Liver (tissue), 9 donors: ENCODE data around the gene ADAMTS20. TPM values are rescaled to one million over a fixed set of nuclear protein-coding genes. Genes with fewer than 3 reads are reported as not detected.

ENCODE experiments used
- DNase-seq: peaks from one replicate; pipeline ENCODE4 v3.0.0-alpha.2; 2017; ENCODE audit warnings: low spot score
- H3K27ac ChIP-seq, 2 donors: one replicate each; pipeline ENCODE4 v1.7.0; 2013; ENCODE audit warnings: inconsistent platforms in 2 of 2, low read length in 2 of 2, control low read depth in 1 of 2, low read depth in 1 of 2, mild to moderate bottlenecking in 1 of 2
- H3K27me3 ChIP-seq, 4 donors: one replicate each; pipeline versions ENCODE4 v1.6.1 to v1.7.0; 2013; ENCODE audit warnings: low read length in 3 of 4, inconsistent platforms in 1 of 4, mild to moderate bottlenecking in 1 of 4, moderate library complexity in 1 of 4; ENCODE audit not compliant: control insufficient read depth in 4 of 4, insufficient read depth in 4 of 4
- H3K36me3 ChIP-seq, 4 donors: one replicate each; pipeline versions ENCODE4 v1.6.1 to v1.7.0; 2013; ENCODE audit warnings: low read length in 3 of 4, mild to moderate bottlenecking in 3 of 4, low read depth in 1 of 4, moderate library complexity in 1 of 4; ENCODE audit not compliant: control insufficient read depth in 4 of 4, insufficient read depth in 3 of 4
- H3K4me1 ChIP-seq, 4 donors: one replicate each; pipeline versions ENCODE4 v1.6.1 to v1.7.0; 2013; ENCODE audit warnings: low read length in 3 of 4, mild to moderate bottlenecking in 3 of 4, moderate library complexity in 1 of 4; ENCODE audit not compliant: control insufficient read depth in 4 of 4, insufficient read depth in 4 of 4
- H3K4me3 ChIP-seq, 3 donors: one replicate each; pipeline versions ENCODE4 v1.6.1 to v1.7.0; 2013; ENCODE audit warnings: low read length in 3 of 3, control low read depth in 1 of 3, low read depth in 1 of 3, mild to moderate bottlenecking in 1 of 3
- H3K9ac ChIP-seq, 2 donors: one replicate each; pipeline ENCODE4 v1.7.0; 2013; ENCODE audit warnings: low read length in 2 of 2, mild to moderate bottlenecking in 2 of 2, moderate library complexity in 2 of 2, control low read depth in 1 of 2, low read depth in 1 of 2
- H3K9me3 ChIP-seq, 4 donors: one replicate each; pipeline versions ENCODE4 v1.6.1 to v1.7.0; 2013; ENCODE audit warnings: low read length in 3 of 4; ENCODE audit not compliant: control insufficient read depth in 4 of 4
- EGR1 ChIP-seq, 2 donors: IDR thresholded peaks; 2 replicates each; pipeline ENCODE4 v1.6.1; 2016 to 2018; ENCODE audit warnings: antibody characterized with exemption in 2 of 2, low read depth in 2 of 2
- FOXA1 ChIP-seq: IDR thresholded peaks from 2 replicates; pipeline ENCODE4 v1.6.1; 2016; ENCODE audit warnings: antibody characterized with exemption
- FOXA2 ChIP-seq: IDR thresholded peaks from 2 replicates; pipeline ENCODE4 v1.6.1; 2016; ENCODE audit warnings: antibody characterized with exemption
- GABPA ChIP-seq, 2 donors: IDR thresholded peaks in 1 of 2; conservative IDR thresholded peaks in 1 of 2; 2 replicates each; pipeline ENCODE4 v1.6.1; 2016; ENCODE audit warnings: antibody characterized with exemption in 2 of 2, mild to moderate bottlenecking in 1 of 2, moderate library complexity in 1 of 2
- HNF4A ChIP-seq, 2 donors: conservative IDR thresholded peaks; 2 replicates each; pipeline ENCODE4 v1.6.1; 2016; ENCODE audit warnings: antibody characterized with exemption in 2 of 2, mild to moderate bottlenecking in 2 of 2
- HNF4G ChIP-seq: IDR thresholded peaks from 2 replicates; pipeline ENCODE4 v1.6.1; 2016; ENCODE audit warnings: antibody characterized with exemption
- JUND ChIP-seq, 2 donors: IDR thresholded peaks; 2 replicates each; pipeline ENCODE4 v1.6.1; 2016; ENCODE audit warnings: antibody characterized with exemption in 2 of 2
- NR2F2 ChIP-seq: IDR thresholded peaks from 2 replicates; pipeline ENCODE4 v1.6.1; 2016; ENCODE audit warnings: antibody characterized with exemption
- RAD21 ChIP-seq, 2 donors: IDR thresholded peaks; 2 replicates each; pipeline ENCODE4 v1.6.1; 2016; ENCODE audit warnings: antibody characterized with exemption in 2 of 2, mild to moderate bottlenecking in 2 of 2
- RXRA ChIP-seq, 2 donors: IDR thresholded peaks; 2 replicates each; pipeline ENCODE4 v1.6.1; 2017 to 2018; ENCODE audit warnings: antibody characterized with exemption in 2 of 2, mild to moderate bottlenecking in 1 of 2
- TAF1 ChIP-seq: conservative IDR thresholded peaks from 2 replicates; pipeline ENCODE4 v1.6.1; 2016; ENCODE audit warnings: antibody characterized with exemption, mild to moderate bottlenecking
- YY1 ChIP-seq: IDR thresholded peaks from 2 replicates; pipeline ENCODE4 v1.6.1; 2016; ENCODE audit warnings: antibody characterized with exemption, mild to moderate bottlenecking
- WGBS: extraction: QIAGEN DNeasy Blood & Tissue Kit; methylation state at CpG from one replicate; pipeline ENCODE4 v1.1.7; 2013; 5-methylcytosine and 5-hydroxymethylcytosine counted together
- polyA plus RNA-seq, 2 donors: library from polyadenylated mRNA; stranded (reverse) in 1 of 2; unstranded in 1 of 2; fragments of 200-250 nt in 1 of 2; fragments of >200 nt in 1 of 2; fragmentation: Nextera tagmentation in 1 of 2; extraction: Ambion mirVana in 1 of 2; gene quantifications; one replicate each; pipeline versions ENCODE4 v1.2.1 to v1.2.3, GENCODE V29; 2013 to 2015
- total RNA-seq, 2 donors: library from RNA; depleted of rRNA; stranded (reverse); fragments of >200 nt; gene quantifications; one replicate each; pipeline ENCODE4 v1.2.3, GENCODE V29; 2014
- TF ChIP-seq, protein P1 (sequence below): IDR thresholded peaks from 2 replicates; pipeline ENCODE4 v1.6.1; 2016; ENCODE audit warnings: antibody characterized with exemption, mild to moderate bottlenecking
- TF ChIP-seq, protein P2 (sequence below): IDR thresholded peaks from 2 replicates; pipeline ENCODE4 v1.6.1; 2016; ENCODE audit warnings: antibody characterized with exemption
- TF ChIP-seq, protein P3 (sequence below): fragments of 150-350 bp; IDR thresholded peaks from 2 replicates; pipeline ENCODE4 v1.5.1; 2017; ENCODE audit warnings: improper control_type of control experiment, low read depth, low read length; ENCODE audit not compliant: missing input control
- TF ChIP-seq, protein P4 (sequence below): IDR thresholded peaks from 2 replicates; pipeline ENCODE4 v1.6.1; 2016; ENCODE audit warnings: antibody characterized with exemption
- TF ChIP-seq, protein P5 (sequence below): IDR thresholded peaks from 2 replicates; pipeline ENCODE4 v1.6.1; 2016; ENCODE audit warnings: antibody characterized with exemption
- donor health status: healthy.
- donor health status: healthy.
- donor health status: healthy.
- donor health status: healthy.
- donor health status: healthy.

ADAMTS20 gene
- total and polyA plus RNA-seq, 4 donors: 0.05 TPM; not detected in 3

DNA sequence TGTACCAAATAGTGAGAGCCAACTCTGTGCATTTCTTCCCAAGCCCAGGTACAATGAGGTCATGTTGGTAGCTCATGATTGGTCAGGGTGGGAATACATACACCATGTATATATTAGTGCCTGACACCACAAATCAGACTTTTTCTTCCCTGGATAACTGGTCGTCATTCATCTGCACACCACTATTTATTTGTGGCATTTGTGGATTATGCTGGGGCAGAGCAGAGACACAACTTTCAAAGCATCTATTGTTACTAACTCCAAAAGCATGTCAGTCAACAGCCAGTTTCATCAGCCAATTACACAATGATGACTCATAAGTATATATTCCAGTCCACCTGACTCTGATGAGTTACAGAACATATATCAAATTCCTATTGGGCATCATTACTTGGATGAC lies 181.7 kb downstream of the ADAMTS20 start:
- H3K36me3 ChIP-seq: no peaks in the 10 kb centered on the region
- H3K9ac ChIP-seq: no peak overlapping the region
- no peaks in the 10 kb centered on the region for H3K9me3 ChIP-seq
- H3K27ac ChIP-seq: no peak overlapping the region
- no peaks in the 10 kb centered on the region for H3K27me3 ChIP-seq
- H3K4me1 ChIP-seq: no peaks in the 10 kb centered on the region
- no peak for DNase-seq
- no peak for TF ChIP-seq FOXA1
- TF ChIP-seq, protein P1, sequence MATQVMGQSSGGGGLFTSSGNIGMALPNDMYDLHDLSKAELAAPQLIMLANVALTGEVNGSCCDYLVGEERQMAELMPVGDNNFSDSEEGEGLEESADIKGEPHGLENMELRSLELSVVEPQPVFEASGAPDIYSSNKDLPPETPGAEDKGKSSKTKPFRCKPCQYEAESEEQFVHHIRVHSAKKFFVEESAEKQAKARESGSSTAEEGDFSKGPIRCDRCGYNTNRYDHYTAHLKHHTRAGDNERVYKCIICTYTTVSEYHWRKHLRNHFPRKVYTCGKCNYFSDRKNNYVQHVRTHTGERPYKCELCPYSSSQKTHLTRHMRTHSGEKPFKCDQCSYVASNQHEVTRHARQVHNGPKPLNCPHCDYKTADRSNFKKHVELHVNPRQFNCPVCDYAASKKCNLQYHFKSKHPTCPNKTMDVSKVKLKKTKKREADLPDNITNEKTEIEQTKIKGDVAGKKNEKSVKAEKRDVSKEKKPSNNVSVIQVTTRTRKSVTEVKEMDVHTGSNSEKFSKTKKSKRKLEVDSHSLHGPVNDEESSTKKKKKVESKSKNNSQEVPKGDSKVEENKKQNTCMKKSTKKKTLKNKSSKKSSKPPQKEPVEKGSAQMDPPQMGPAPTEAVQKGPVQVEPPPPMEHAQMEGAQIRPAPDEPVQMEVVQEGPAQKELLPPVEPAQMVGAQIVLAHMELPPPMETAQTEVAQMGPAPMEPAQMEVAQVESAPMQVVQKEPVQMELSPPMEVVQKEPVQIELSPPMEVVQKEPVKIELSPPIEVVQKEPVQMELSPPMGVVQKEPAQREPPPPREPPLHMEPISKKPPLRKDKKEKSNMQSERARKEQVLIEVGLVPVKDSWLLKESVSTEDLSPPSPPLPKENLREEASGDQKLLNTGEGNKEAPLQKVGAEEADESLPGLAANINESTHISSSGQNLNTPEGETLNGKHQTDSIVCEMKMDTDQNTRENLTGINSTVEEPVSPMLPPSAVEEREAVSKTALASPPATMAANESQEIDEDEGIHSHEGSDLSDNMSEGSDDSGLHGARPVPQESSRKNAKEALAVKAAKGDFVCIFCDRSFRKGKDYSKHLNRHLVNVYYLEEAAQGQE: no peak
- no peak for TF ChIP-seq GABPA (IDR thresholded peaks at IDR 0.05 in 1 of 2, conservative IDR thresholded peaks at IDR 0.05 in 1 of 2)
- no peak for TF ChIP-seq EGR1 (IDR thresholded peaks at IDR 0.05; ENCODE audit: low read depth in 2 of 2)
- TF ChIP-seq, protein P2, sequence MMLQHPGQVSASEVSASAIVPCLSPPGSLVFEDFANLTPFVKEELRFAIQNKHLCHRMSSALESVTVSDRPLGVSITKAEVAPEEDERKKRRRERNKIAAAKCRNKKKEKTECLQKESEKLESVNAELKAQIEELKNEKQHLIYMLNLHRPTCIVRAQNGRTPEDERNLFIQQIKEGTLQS: no peak
- TF ChIP-seq, protein P3, sequence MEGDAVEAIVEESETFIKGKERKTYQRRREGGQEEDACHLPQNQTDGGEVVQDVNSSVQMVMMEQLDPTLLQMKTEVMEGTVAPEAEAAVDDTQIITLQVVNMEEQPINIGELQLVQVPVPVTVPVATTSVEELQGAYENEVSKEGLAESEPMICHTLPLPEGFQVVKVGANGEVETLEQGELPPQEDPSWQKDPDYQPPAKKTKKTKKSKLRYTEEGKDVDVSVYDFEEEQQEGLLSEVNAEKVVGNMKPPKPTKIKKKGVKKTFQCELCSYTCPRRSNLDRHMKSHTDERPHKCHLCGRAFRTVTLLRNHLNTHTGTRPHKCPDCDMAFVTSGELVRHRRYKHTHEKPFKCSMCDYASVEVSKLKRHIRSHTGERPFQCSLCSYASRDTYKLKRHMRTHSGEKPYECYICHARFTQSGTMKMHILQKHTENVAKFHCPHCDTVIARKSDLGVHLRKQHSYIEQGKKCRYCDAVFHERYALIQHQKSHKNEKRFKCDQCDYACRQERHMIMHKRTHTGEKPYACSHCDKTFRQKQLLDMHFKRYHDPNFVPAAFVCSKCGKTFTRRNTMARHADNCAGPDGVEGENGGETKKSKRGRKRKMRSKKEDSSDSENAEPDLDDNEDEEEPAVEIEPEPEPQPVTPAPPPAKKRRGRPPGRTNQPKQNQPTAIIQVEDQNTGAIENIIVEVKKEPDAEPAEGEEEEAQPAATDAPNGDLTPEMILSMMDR: no peak
- no peak for TF ChIP-seq JUND (IDR thresholded peaks at IDR 0.05)
- TF ChIP-seq RAD21 (IDR thresholded peaks at IDR 0.05): no peak
- TF ChIP-seq RXRA (IDR thresholded peaks at IDR 0.05): no peak
- no peak for TF ChIP-seq HNF4G
- TF ChIP-seq, protein P4, sequence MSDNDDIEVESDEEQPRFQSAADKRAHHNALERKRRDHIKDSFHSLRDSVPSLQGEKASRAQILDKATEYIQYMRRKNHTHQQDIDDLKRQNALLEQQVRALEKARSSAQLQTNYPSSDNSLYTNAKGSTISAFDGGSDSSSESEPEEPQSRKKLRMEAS: no peak
- WGBS: 56% methylated on average over 1 of the region's 1 CpG
- no peak overlapping the region for H3K4me3 ChIP-seq

DNA sequence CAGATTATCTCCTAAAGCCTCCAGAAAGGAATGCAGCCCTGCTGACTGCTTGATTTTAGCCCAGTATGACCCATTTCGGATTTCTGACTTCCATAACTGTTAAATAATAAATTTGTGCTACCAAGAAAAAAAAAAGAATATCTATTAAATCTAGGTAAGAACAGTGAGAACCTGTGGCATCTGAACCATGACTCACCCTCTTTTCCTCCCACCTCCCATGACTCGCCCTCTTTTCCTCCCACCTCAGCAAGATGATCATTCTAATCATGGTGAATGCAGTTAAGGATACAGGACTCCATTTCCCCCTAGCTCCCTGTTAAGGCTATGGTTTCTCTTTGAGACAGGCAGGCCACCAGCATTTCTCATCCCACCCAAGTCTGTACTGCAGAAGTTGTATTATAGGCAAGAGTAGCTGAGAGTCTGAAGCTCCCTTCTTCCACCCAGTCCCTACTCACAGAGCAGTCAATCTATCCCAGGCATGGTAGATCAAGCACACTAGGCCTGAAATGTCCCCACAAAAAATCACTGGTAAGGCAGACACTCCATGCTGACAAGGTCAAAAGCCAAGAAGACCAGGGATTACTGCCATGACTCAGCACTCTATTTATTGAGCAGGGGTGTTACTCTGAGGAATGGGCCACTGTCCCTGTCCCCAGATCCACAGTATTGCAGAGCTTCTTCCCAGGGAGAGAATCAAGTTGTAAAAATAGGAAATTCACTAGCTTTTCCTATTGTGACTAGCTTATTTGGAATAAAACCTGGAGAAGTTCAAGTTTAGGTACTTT lies 188.9 kb downstream of the ADAMTS20 start:
- Histone ChIP-seq H3K27me3 (peaks cover 0 to 2% (median 0%) of the 10 kb centered on the region in 4 donors), H3K9ac (no peak overlapping the region), H3K36me3 (no peaks in the 10 kb centered on the region), H3K27ac (no peak overlapping the region), H3K4me1 (no peaks in the 10 kb centered on the region), H3K9me3 (peaks cover 0 to 2% (median 0%) of the 10 kb centered on the region in 4 donors), H3K4me3 (no peak overlapping the region)
- no peak for DNase-seq
- TF ChIP-seq, protein P2: no peak
- TF ChIP-seq RAD21 (IDR thresholded peaks at IDR 0.05) (no peak), TAF1 (no peak), YY1 (no peak), GABPA (IDR thresholded peaks at IDR 0.05 in 1 of 2, conservative IDR thresholded peaks at IDR 0.05 in 1 of 2) (no peak), NR2F2 (no peak), RXRA (IDR thresholded peaks at IDR 0.05) (no peak), JUND (IDR thresholded peaks at IDR 0.05) (no peak), HNF4A (conservative IDR thresholded peaks at IDR 0.05) (no peak), FOXA1 (no peak), FOXA2 (no peak), EGR1 (IDR thresholded peaks at IDR 0.05; ENCODE audit: low read depth in 2 of 2) (no peak)
- TF ChIP-seq, protein P5, sequence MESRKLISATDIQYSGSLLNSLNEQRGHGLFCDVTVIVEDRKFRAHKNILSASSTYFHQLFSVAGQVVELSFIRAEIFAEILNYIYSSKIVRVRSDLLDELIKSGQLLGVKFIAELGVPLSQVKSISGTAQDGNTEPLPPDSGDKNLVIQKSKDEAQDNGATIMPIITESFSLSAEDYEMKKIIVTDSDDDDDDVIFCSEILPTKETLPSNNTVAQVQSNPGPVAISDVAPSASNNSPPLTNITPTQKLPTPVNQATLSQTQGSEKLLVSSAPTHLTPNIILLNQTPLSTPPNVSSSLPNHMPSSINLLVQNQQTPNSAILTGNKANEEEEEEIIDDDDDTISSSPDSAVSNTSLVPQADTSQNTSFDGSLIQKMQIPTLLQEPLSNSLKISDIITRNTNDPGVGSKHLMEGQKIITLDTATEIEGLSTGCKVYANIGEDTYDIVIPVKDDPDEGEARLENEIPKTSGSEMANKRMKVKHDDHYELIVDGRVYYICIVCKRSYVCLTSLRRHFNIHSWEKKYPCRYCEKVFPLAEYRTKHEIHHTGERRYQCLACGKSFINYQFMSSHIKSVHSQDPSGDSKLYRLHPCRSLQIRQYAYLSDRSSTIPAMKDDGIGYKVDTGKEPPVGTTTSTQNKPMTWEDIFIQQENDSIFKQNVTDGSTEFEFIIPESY: no peak
- TF ChIP-seq, protein P3: no peak
- TF ChIP-seq, protein P4: no peak
- WGBS: 59% methylated on average over 2 of the region's 2 CpGs
